ENCODE results near the gene CST11.
A peak's percentile ranks its signal among the peaks of the same experiment; 100 is the strongest.
"Not testable (repeated sequence)": the region's sequence is repeated elsewhere in the genome, so short reads cannot be mapped to it uniquely, and the experiment has no call there.

Gene CST11

GRCh38 chr20:23488470-23488869 lies 35.8 kb upstream of the CST11 start:
- no peak for TF ChIP-seq CTCF (IDR thresholded peaks at IDR 0.05; ENCODE audit: insufficient read depth, low read depth, low read length, missing control alignments)
- no peak for DNase-seq (ENCODE audit: low read depth)
- no peak overlapping the region for H3K4me3 ChIP-seq (ENCODE audit: low read length)

- TF ChIP-seq CTCF (IDR thresholded peaks at IDR 0.05; ENCODE audit: insufficient read depth, low read depth, low read length, missing control alignments), result no peak
- no peak overlapping the region for H3K4me3 ChIP-seq (ENCODE audit: low read length)
- DNase-seq (ENCODE audit: low read depth), result no peak
Observed at GRCh38 chr20:23484081-23484480, 31.4 kb upstream of the CST11 start.

GRCh38 chr20:23482138-23482537 lies 29.5 kb upstream of the CST11 start:
- no peak for TF ChIP-seq CTCF (IDR thresholded peaks at IDR 0.05; ENCODE audit: insufficient read depth, low read depth, low read length, missing control alignments)
- H3K4me3 ChIP-seq (ENCODE audit: low read length), result no peak overlapping the region
- no peak for DNase-seq (ENCODE audit: low read depth)

- no peak overlapping the region for H3K4me3 ChIP-seq (ENCODE audit: low read length)
- no peak for TF ChIP-seq CTCF (IDR thresholded peaks at IDR 0.05; ENCODE audit: insufficient read depth, low read depth, low read length, missing control alignments)
- peak; percentile 36 for DNase-seq (ENCODE audit: low read depth)
Observed at GRCh38 chr20:23479043-23479442, 26.4 kb upstream of the CST11 start.

- no peak for TF ChIP-seq CTCF (IDR thresholded peaks at IDR 0.05; ENCODE audit: insufficient read depth, low read depth, low read length, missing control alignments)
- peak; percentile 45 for DNase-seq (ENCODE audit: low read depth)
- no peak overlapping the region for H3K4me3 ChIP-seq (ENCODE audit: low read length)
Observed at GRCh38 chr20:23477223-23477622, 24.5 kb upstream of the CST11 start.

- no peak for DNase-seq (ENCODE audit: low read depth)
- no peak for TF ChIP-seq CTCF (IDR thresholded peaks at IDR 0.05; ENCODE audit: insufficient read depth, low read depth, low read length, missing control alignments)
- no peak overlapping the region for H3K4me3 ChIP-seq (ENCODE audit: low read length)
Observed at GRCh38 chr20:23476015-23476754, 23.5 kb upstream of the CST11 start.

- no peak for TF ChIP-seq CTCF (IDR thresholded peaks at IDR 0.05; ENCODE audit: insufficient read depth, low read depth, low read length, missing control alignments)
- no peak overlapping the region for H3K4me3 ChIP-seq (ENCODE audit: low read length)
- DNase-seq (ENCODE audit: low read depth), result no peak
Observed at GRCh38 chr20:23475395-23475794, 22.7 kb upstream of the CST11 start.

- not testable (repeated sequence) for H3K4me3 ChIP-seq (ENCODE audit: low read length); DNase-seq (ENCODE audit: low read depth)
Observed at GRCh38 chr20:23473293-23473692, 20.6 kb upstream of the CST11 start.

GRCh38 chr20:23472306-23472705 lies 19.6 kb upstream of the CST11 start:
- DNase-seq (ENCODE audit: low read depth); H3K4me3 ChIP-seq (ENCODE audit: low read length): not testable (repeated sequence)

- not testable (repeated sequence) for DNase-seq (ENCODE audit: low read depth); H3K4me3 ChIP-seq (ENCODE audit: low read length)
Observed at GRCh38 chr20:23466961-23467360, 14.3 kb upstream of the CST11 start.

Data from epithelial cell of esophagus (primary cell).